ENCODE results near the gene ATXN1.
A peak's percentile ranks its signal among the peaks of the same experiment; 100 is the strongest.

ATXN1 gene

GRCh38 chr6:16752206-16752866 is 8.9 kb downstream of the ATXN1 start:
- no peak for TF ChIP-seq OSR1 (CRISPR knock-in tag; IDR thresholded peaks at IDR 0.05)
- no peak for TF ChIP-seq CSRNP3 (CRISPR knock-in tag; IDR thresholded peaks at IDR 0.05)
- peak; percentile 37; the same call in 1 of the 2 replicates for TF ChIP-seq ISL1 (CRISPR knock-in tag; IDR thresholded peaks at IDR 0.05)
- peak; percentile 89 for ATAC-seq

GRCh38 chr6:16751251-16751946 is 9.9 kb downstream of the ATXN1 start:
- no peak for ATAC-seq
- no peak for TF ChIP-seq PPARA (CRISPR knock-in tag; IDR thresholded peaks at IDR 0.05; ENCODE audit: borderline replicate concordance)
- TF ChIP-seq OSR1 (CRISPR knock-in tag; IDR thresholded peaks at IDR 0.05): no peak
- TF ChIP-seq ZNF565 (CRISPR knock-in tag; conservative IDR thresholded peaks at IDR 0.05; ENCODE audit: low read depth): no peak
- TF ChIP-seq ZFP30 (CRISPR knock-in tag; IDR thresholded peaks at IDR 0.05): no peak
- TF ChIP-seq TCF4 (CRISPR knock-in tag; IDR thresholded peaks at IDR 0.05; ENCODE audit: borderline replicate concordance): no peak
- TF ChIP-seq ZC3H10 (CRISPR knock-in tag; IDR thresholded peaks at IDR 0.05): no peak
- no peak for TF ChIP-seq TSHZ2 (CRISPR knock-in tag; IDR thresholded peaks at IDR 0.05)
- TF ChIP-seq ESRRG (CRISPR knock-in tag; IDR thresholded peaks at IDR 0.05): no peak
- TF ChIP-seq CREB5 (CRISPR knock-in tag; IDR thresholded peaks at IDR 0.05; ENCODE audit: low read depth): no peak
- no peak for TF ChIP-seq ARNTL (CRISPR knock-in tag; IDR thresholded peaks at IDR 0.05; ENCODE audit: borderline replicate concordance, low read depth)
- TF ChIP-seq CSDC2 (CRISPR knock-in tag; IDR thresholded peaks at IDR 0.05): no peak
- no peak for TF ChIP-seq RARB (CRISPR knock-in tag; IDR thresholded peaks at IDR 0.05)
- TF ChIP-seq SNAI2 (CRISPR knock-in tag; IDR thresholded peaks at IDR 0.05): no peak
- TF ChIP-seq ZFP3 (CRISPR knock-in tag; IDR thresholded peaks at IDR 0.05): no peak
- TF ChIP-seq TOX (CRISPR knock-in tag; IDR thresholded peaks at IDR 0.05; ENCODE audit: borderline replicate concordance): no peak
- no peak for TF ChIP-seq POU6F1 (CRISPR knock-in tag; IDR thresholded peaks at IDR 0.05; ENCODE audit: borderline replicate concordance, low read depth)

- ATAC-seq: no peak
- no peak for TF ChIP-seq TOX (CRISPR knock-in tag; IDR thresholded peaks at IDR 0.05; ENCODE audit: borderline replicate concordance)
- TF ChIP-seq PPARA (CRISPR knock-in tag; IDR thresholded peaks at IDR 0.05; ENCODE audit: borderline replicate concordance): no peak
- no peak for TF ChIP-seq ZFP3 (CRISPR knock-in tag; IDR thresholded peaks at IDR 0.05)
- TF ChIP-seq CSRNP3 (CRISPR knock-in tag; IDR thresholded peaks at IDR 0.05): no peak
- no peak for TF ChIP-seq OSR1 (CRISPR knock-in tag; IDR thresholded peaks at IDR 0.05)
- TF ChIP-seq RARB (CRISPR knock-in tag; IDR thresholded peaks at IDR 0.05): no peak
- TF ChIP-seq ZC3H10 (CRISPR knock-in tag; IDR thresholded peaks at IDR 0.05): no peak
- no peak for TF ChIP-seq ZNF8 (CRISPR knock-in tag; IDR thresholded peaks at IDR 0.05)
- no peak for TF ChIP-seq CREB5 (CRISPR knock-in tag; IDR thresholded peaks at IDR 0.05; ENCODE audit: low read depth)
- TF ChIP-seq ARNTL (CRISPR knock-in tag; IDR thresholded peaks at IDR 0.05; ENCODE audit: borderline replicate concordance, low read depth): no peak
- no peak for TF ChIP-seq ZNF70 (CRISPR knock-in tag; IDR thresholded peaks at IDR 0.05)
- no peak for TF ChIP-seq ZFP30 (CRISPR knock-in tag; IDR thresholded peaks at IDR 0.05)
- no peak for TF ChIP-seq TCF4 (CRISPR knock-in tag; IDR thresholded peaks at IDR 0.05; ENCODE audit: borderline replicate concordance)
- no peak for TF ChIP-seq BACH2 (CRISPR knock-in tag; IDR thresholded peaks at IDR 0.05; ENCODE audit: borderline replicate concordance)
- no peak for TF ChIP-seq ESRRG (CRISPR knock-in tag; IDR thresholded peaks at IDR 0.05)
- TF ChIP-seq GLIS3 (CRISPR knock-in tag; IDR thresholded peaks at IDR 0.05): no peak
- TF ChIP-seq POU6F1 (CRISPR knock-in tag; IDR thresholded peaks at IDR 0.05; ENCODE audit: borderline replicate concordance, low read depth): no peak
Observed at GRCh38 chr6:16750566-16750965, 10.7 kb downstream of the ATXN1 start.
